Measurements from ENCODE around the gene MED31. TPM values are rescaled to one million over a fixed set of nuclear protein-coding genes. Genes with fewer than 3 reads are reported as not detected.
A peak's percentile ranks its signal among the peaks of the same experiment; 100 is the strongest.
"Not testable (repeated sequence)": the region's sequence is repeated elsewhere in the genome, so short reads cannot be mapped to it uniquely, and the experiment has no call there.

Gene MED31
- total RNA-seq, 1 donor from 2014 or later = 12.7 TPM

DNA sequence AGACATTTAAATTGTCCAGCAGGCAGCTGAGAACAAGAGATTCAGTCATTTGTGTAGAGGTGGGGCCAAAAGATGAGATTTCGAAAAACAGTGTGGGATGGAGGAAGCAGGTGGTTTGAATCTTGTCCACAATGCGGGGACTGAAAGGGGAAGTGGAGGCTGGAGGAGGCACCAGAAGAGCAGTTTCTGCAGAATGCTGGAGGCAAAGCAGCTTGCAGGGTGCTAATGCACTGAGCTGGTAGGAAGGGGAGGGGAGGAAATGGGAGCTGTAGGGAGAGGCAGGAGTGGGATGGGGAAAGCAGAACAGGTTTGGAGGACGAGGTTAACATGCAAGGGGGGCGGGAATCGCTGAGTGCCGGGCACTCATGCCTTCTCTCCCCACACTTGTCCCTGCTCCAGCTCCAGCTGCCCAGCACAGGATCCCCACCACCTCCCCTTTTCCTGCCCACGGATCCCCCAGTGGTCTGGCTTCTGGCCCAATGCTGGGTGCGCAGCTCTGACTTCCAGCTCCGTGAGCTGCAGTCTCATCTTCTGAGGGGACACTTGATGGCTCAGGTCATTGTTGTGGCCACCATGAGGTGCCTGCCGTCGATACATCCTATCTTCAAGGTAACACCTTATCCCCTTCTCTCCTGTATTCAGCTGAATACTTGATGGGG, 9.5 kb upstream of the MED31 start:
- Mint-ChIP-seq H3K36me3 (ENCODE audit: unreplicated experiment) (peaks cover 5% of the 10 kb centered on the region), H3K4me1 (ENCODE audit: low read depth, unreplicated experiment) (no peaks in the 10 kb centered on the region), H3K9me3 (ENCODE audit: unreplicated experiment) (no peaks in the 10 kb centered on the region), H3K27ac (ENCODE audit: unreplicated experiment) (no peak overlapping the region), H3K27me3 (ENCODE audit: unreplicated experiment) (peaks cover 10% of the 10 kb centered on the region), H3K4me3 (ENCODE audit: unreplicated experiment) (no peak overlapping the region)
- DNase-seq = no peak
- TF ChIP-seq CTCF (IDR thresholded peaks at IDR 0.05; ENCODE audit: partially characterized antibody, unreplicated experiment) = no peak

- no peak overlapping the region for H3K4me3 Mint-ChIP-seq (ENCODE audit: unreplicated experiment)
- peaks cover 10% of the 10 kb centered on the region for H3K27me3 Mint-ChIP-seq (ENCODE audit: unreplicated experiment)
- H3K9me3 Mint-ChIP-seq (ENCODE audit: unreplicated experiment) = no peaks in the 10 kb centered on the region
- H3K4me1 Mint-ChIP-seq (ENCODE audit: low read depth, unreplicated experiment) = peaks cover 2% of the 10 kb centered on the region
- TF ChIP-seq CTCF (IDR thresholded peaks at IDR 0.05; ENCODE audit: partially characterized antibody, unreplicated experiment) = no peak
- peaks cover 5% of the 10 kb centered on the region for H3K36me3 Mint-ChIP-seq (ENCODE audit: unreplicated experiment)
- DNase-seq = no peak
- no peak overlapping the region for H3K27ac Mint-ChIP-seq (ENCODE audit: unreplicated experiment)
These were observed 8.7 kb upstream of the MED31 start for GRCh38 chr17:6660101-6660500.

- not testable (repeated sequence) for H3K27ac Mint-ChIP-seq (ENCODE audit: unreplicated experiment); H3K4me3 Mint-ChIP-seq (ENCODE audit: unreplicated experiment); H3K36me3 Mint-ChIP-seq (ENCODE audit: unreplicated experiment)
These were observed 7.0 kb upstream of the MED31 start for GRCh38 chr17:6658411-6658810.

GRCh38 chr17:6657633-6658287, 6.4 kb upstream of the MED31 start:
- no peak for TF ChIP-seq CTCF (IDR thresholded peaks at IDR 0.05; ENCODE audit: partially characterized antibody, unreplicated experiment)
- Mint-ChIP-seq H3K4me1 (ENCODE audit: low read depth, unreplicated experiment) (peaks cover 13% of the 10 kb centered on the region), H3K4me3 (ENCODE audit: unreplicated experiment) (peak overlapping the region; percentile 76), H3K36me3 (ENCODE audit: unreplicated experiment) (peaks cover 5% of the 10 kb centered on the region), H3K27ac (ENCODE audit: unreplicated experiment) (no peak overlapping the region), H3K9me3 (ENCODE audit: unreplicated experiment) (no peaks in the 10 kb centered on the region), H3K27me3 (ENCODE audit: unreplicated experiment) (peaks cover 14% of the 10 kb centered on the region)
- DNase-seq = no peak

More at GRCh38 chr17:6658411-6658810, 7.0 kb upstream of the MED31 start:
- not testable (repeated sequence) for H3K4me1 Mint-ChIP-seq (ENCODE audit: low read depth, unreplicated experiment); H3K9me3 Mint-ChIP-seq (ENCODE audit: unreplicated experiment); DNase-seq
- peaks cover 14% of the 10 kb centered on the region for H3K27me3 Mint-ChIP-seq (ENCODE audit: unreplicated experiment)

- H3K27me3 Mint-ChIP-seq (ENCODE audit: unreplicated experiment) = peaks cover 14% of the 10 kb centered on the region
- H3K9me3 Mint-ChIP-seq (ENCODE audit: unreplicated experiment); H3K27ac Mint-ChIP-seq (ENCODE audit: unreplicated experiment); H3K36me3 Mint-ChIP-seq (ENCODE audit: unreplicated experiment): not testable (repeated sequence)
- H3K4me1 Mint-ChIP-seq (ENCODE audit: low read depth, unreplicated experiment) = peaks cover 16% of the 10 kb centered on the region
- H3K4me3 Mint-ChIP-seq (ENCODE audit: unreplicated experiment) = peak overlapping the region; percentile 76
- DNase-seq = peak; percentile 37
These were observed 5.6 kb upstream of the MED31 start for GRCh38 chr17:6656797-6657632.

GRCh38 chr17:6655732-6656361, 4.4 kb upstream of the MED31 start:
- peaks cover 16% of the 10 kb centered on the region for H3K4me1 Mint-ChIP-seq (ENCODE audit: low read depth, unreplicated experiment)
- not testable (repeated sequence) for H3K36me3 Mint-ChIP-seq (ENCODE audit: unreplicated experiment); H3K27ac Mint-ChIP-seq (ENCODE audit: unreplicated experiment); H3K27me3 Mint-ChIP-seq (ENCODE audit: unreplicated experiment); H3K9me3 Mint-ChIP-seq (ENCODE audit: unreplicated experiment); DNase-seq
- peak overlapping the region; percentile 92 for H3K4me3 Mint-ChIP-seq (ENCODE audit: unreplicated experiment)

Data from glutamatergic neuron (in vitro differentiated cells).